A673 (cell line): ENCODE data around the gene SLMAP. TPM values are rescaled to one million over a fixed set of nuclear protein-coding genes. Genes with fewer than 3 reads are reported as not detected.

Experiments
- BruUV-seq: library from RNA; stranded (reverse); fragments of 400-500 nt; replicated peaks from 2 replicates; lab custom pipeline; 2021; lab: Mats Ljungman, UMichigan
- CTCF ChIA-PET: fragments of 300-600 bp; sonication (Branson Sonifier 250); formaldehyde crosslinking; loops from one replicate; lab custom pipeline; 2022; ENCODE audit warnings: antibody characterized with exemption; lab: Charles Lee
- POLR2A ChIA-PET: fragments of 300-600 bp; sonication (Branson Sonifier 250); formaldehyde crosslinking; loops from one replicate; lab custom pipeline; 2022; ENCODE audit warnings: antibody characterized with exemption; ENCODE audit not compliant: low non-redundant PET; lab: Charles Lee
- DNase-seq: peaks from one replicate; pipeline ENCODE4 v3.0.0-alpha.2; 2015; ENCODE audit warnings: low spot score
- H3K27ac ChIP-seq: fragments of 200-600 bp; sonication (generic); 2 replicates; pipeline ENCODE4 v1.5.1; 2016; ENCODE audit warnings: mixed run types, low read depth, mild to moderate bottlenecking, mixed read lengths, antibody characterized with exemption, low read length; ENCODE audit not compliant: poor library complexity, severe bottlenecking
- H3K27me3 ChIP-seq: fragments of 200-600 bp; sonication (generic); replicated peaks from 2 replicates; pipeline ENCODE4 v1.6.1; 2017; ENCODE audit warnings: mixed run types, low read depth, mild to moderate bottlenecking, mixed read lengths, antibody characterized with exemption, low read length; ENCODE audit not compliant: insufficient read depth, poor library complexity
- H3K36me3 ChIP-seq: fragments of 200-600 bp; sonication (generic); 2 replicates; pipeline ENCODE4 v1.6.1; 2016; ENCODE audit warnings: mixed run types, mild to moderate bottlenecking, mixed read lengths, antibody characterized with exemption, low read length; ENCODE audit not compliant: insufficient read depth, poor library complexity, severe bottlenecking
- H3K4me1 ChIP-seq: fragments of 200-600 bp; sonication (generic); 2 replicates; pipeline ENCODE4 v1.6.1; 2017; ENCODE audit warnings: mixed run types, mild to moderate bottlenecking, mixed read lengths, antibody characterized with exemption, low read length; ENCODE audit not compliant: insufficient read depth, poor library complexity, severe bottlenecking
- H3K4me3 ChIP-seq: fragments of 200-600 bp; sonication (generic); 2 replicates; pipeline ENCODE4 v1.5.1; 2016; ENCODE audit warnings: low read depth, mixed run types, mild to moderate bottlenecking, mixed read lengths, low read length; ENCODE audit not compliant: poor library complexity, severe bottlenecking
- H3K9me3 ChIP-seq: fragments of 200-600 bp; sonication (generic); 2 replicates; pipeline ENCODE4 v1.6.1; 2016; ENCODE audit warnings: mixed run types, low read depth, mild to moderate bottlenecking, mixed read lengths, antibody characterized with exemption, low read length; ENCODE audit not compliant: poor library complexity, severe bottlenecking
- CTCF ChIP-seq: fragments of 300-800, 200-600 bp; sonication (generic); conservative IDR thresholded peaks from 2 replicates; pipeline ENCODE4 v1.5.1; 2017; ENCODE audit warnings: low read depth, mild to moderate bottlenecking, antibody characterized with exemption, low read length, moderate library complexity, mixed read lengths
- EZH2 ChIP-seq: fragments of 200-600 bp; sonication (generic); IDR thresholded peaks from 2 replicates; pipeline ENCODE4 v1.6.1; 2017; ENCODE audit warnings: borderline replicate concordance, low read depth, mild to moderate bottlenecking, mixed read lengths, antibody characterized with exemption, low read length; ENCODE audit not compliant: poor library complexity, severe bottlenecking
- intact Hi-C: fragments of 100-400 bp; cut with micrococcal nuclease; formaldehyde crosslinking; loops from one replicate; pipeline ENCODE4 v1.10.0; 2022; ENCODE audit not compliant: unreplicated experiment
- total RNA-seq: library from RNA; stranded (reverse); gene quantifications from 2 replicates; pipeline ENCODE4 v1.2.3, GENCODE V29; 2021

Gene SLMAP
- total RNA-seq, 1 experiment from 2014 or later: 32.4 TPM

- H3K27me3 ChIP-seq: no peaks in the 10 kb centered on the region
- no peak overlapping the region for H3K4me3 ChIP-seq
- no peak for TF ChIP-seq EZH2
- no peak for TF ChIP-seq CTCF
- ChIA-PET POLR2A (no interaction called here), CTCF (no interaction called here)
- no peaks in the 10 kb centered on the region for H3K36me3 ChIP-seq
- H3K27ac ChIP-seq: no peak overlapping the region
- no TSS peak for BruUV-seq
- no peaks in the 10 kb centered on the region for H3K4me1 ChIP-seq
- H3K9me3 ChIP-seq: no peaks in the 10 kb centered on the region
- intact Hi-C loops: no loop called here
- DNase-seq: no peak
Measured at GRCh38 chr3:57772251-57772650, 16.1 kb downstream of the SLMAP start.

- CTCF ChIA-PET: no interaction called here
- intact Hi-C loops: no loop called here
- no peak for TF ChIP-seq EZH2
- TF ChIP-seq CTCF: no peak
- Histone ChIP-seq H3K9me3 (no peaks in the 10 kb centered on the region), H3K36me3 (no peaks in the 10 kb centered on the region), H3K4me1 (no peaks in the 10 kb centered on the region), H3K27me3 (no peaks in the 10 kb centered on the region), H3K27ac (no peak overlapping the region), H3K4me3 (no peak overlapping the region)
- BruUV-seq: no TSS peak
- no peak for DNase-seq
- POLR2A ChIA-PET: no interaction called here
Measured at GRCh38 chr3:57777774-57778173, 21.7 kb downstream of the SLMAP start.

- POLR2A ChIA-PET: no interaction called here
- BruUV-seq: no TSS peak
- intact Hi-C loops: no loop called here
Measured at GRCh38 chr3:57778494-57778893, 22.4 kb downstream of the SLMAP start.

More at GRCh38 chr3:57778494-57778893, 22.4 kb downstream of the SLMAP start:
- Histone ChIP-seq H3K36me3 (no peaks in the 10 kb centered on the region), H3K4me3 (no peak overlapping the region), H3K27me3 (no peaks in the 10 kb centered on the region), H3K27ac (no peak overlapping the region), H3K9me3 (no peaks in the 10 kb centered on the region), H3K4me1 (no peaks in the 10 kb centered on the region)
- no peak for DNase-seq
- no peak for TF ChIP-seq CTCF
- no peak for TF ChIP-seq EZH2
- CTCF ChIA-PET: no interaction called here
